MM.1S (cell line): ENCODE data around the gene LGALS12.

Experiments
- EZH2phosphoT487 ChIP-seq: fragments of 300-600 bp; sonication (generic); IDR thresholded peaks from 2 replicates; pipeline ENCODE4 v1.6.1; 2018; ENCODE audit warnings: antibody characterized with exemption, low read length
- TF ChIP-seq, protein P1 (sequence below): fragments of 300-600 bp; sonication (generic); IDR thresholded peaks from 2 replicates; pipeline ENCODE4 v1.5.1; 2016; ENCODE audit warnings: antibody characterized with exemption, low read length, mixed read lengths

GRCh38 chr11:63532117-63532516 lies 26.2 kb downstream of the LGALS12 start:
- TF ChIP-seq, protein P1, sequence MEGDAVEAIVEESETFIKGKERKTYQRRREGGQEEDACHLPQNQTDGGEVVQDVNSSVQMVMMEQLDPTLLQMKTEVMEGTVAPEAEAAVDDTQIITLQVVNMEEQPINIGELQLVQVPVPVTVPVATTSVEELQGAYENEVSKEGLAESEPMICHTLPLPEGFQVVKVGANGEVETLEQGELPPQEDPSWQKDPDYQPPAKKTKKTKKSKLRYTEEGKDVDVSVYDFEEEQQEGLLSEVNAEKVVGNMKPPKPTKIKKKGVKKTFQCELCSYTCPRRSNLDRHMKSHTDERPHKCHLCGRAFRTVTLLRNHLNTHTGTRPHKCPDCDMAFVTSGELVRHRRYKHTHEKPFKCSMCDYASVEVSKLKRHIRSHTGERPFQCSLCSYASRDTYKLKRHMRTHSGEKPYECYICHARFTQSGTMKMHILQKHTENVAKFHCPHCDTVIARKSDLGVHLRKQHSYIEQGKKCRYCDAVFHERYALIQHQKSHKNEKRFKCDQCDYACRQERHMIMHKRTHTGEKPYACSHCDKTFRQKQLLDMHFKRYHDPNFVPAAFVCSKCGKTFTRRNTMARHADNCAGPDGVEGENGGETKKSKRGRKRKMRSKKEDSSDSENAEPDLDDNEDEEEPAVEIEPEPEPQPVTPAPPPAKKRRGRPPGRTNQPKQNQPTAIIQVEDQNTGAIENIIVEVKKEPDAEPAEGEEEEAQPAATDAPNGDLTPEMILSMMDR = no peak
- TF ChIP-seq EZH2phosphoT487 = no peak
